OCI-M1 (cell line): ENCODE measurements around the gene AVEN.
"Not testable (repeated sequence)": the region's sequence is repeated elsewhere in the genome, so short reads cannot be mapped to it uniquely, and the experiment has no call there.

Experiments
- DNase-seq: peaks from one replicate; lab custom pipeline; 2025; lab: John Stamatoyannopoulos, UW

Gene AVEN

GRCh38 chr15:34038871-34039789 is at the start of gene AVEN:
AVEN (minus strand) TSS chr15:34039204; CDS start chr15:34039046, 158 bp downstream.
- peak; percentile 64 for DNase-seq

GRCh38 chr15:34085746-34086145 is 46.7 kb upstream of the AVEN start:
- DNase-seq = no peak

- no peak for DNase-seq
These were observed 45.1 kb upstream of the AVEN start for GRCh38 chr15:34084086-34084485.

GRCh38 chr15:34079904-34080303 is 40.9 kb upstream of the AVEN start:
- peak; percentile 27 for DNase-seq

- no peak for DNase-seq
These were observed 39.9 kb upstream of the AVEN start for GRCh38 chr15:34078900-34079299.

GRCh38 chr15:34076785-34077184 is 37.8 kb upstream of the AVEN start:
- no peak for DNase-seq

GRCh38 chr15:34070003-34070402 is 31.0 kb upstream of the AVEN start:
- peak; percentile 58 for DNase-seq

- DNase-seq = no peak
These were observed 26.9 kb upstream of the AVEN start for GRCh38 chr15:34065941-34066340.

- no peak for DNase-seq
These were observed 26.3 kb upstream of the AVEN start for GRCh38 chr15:34065261-34065660.

- DNase-seq = no peak
These were observed 25.4 kb upstream of the AVEN start for GRCh38 chr15:34064438-34064837.

GRCh38 chr15:34059946-34060345 is 20.9 kb upstream of the AVEN start:
- no peak for DNase-seq

GRCh38 chr15:34059476-34059875 is 20.5 kb upstream of the AVEN start:
- no peak for DNase-seq

- no peak for DNase-seq
These were observed 17.9 kb upstream of the AVEN start for GRCh38 chr15:34056911-34057310.

- no peak for DNase-seq
These were observed 17.0 kb upstream of the AVEN start for GRCh38 chr15:34055868-34056595.

- no peak for DNase-seq
These were observed 15.2 kb upstream of the AVEN start for GRCh38 chr15:34054081-34054707.

- DNase-seq = not testable (repeated sequence)
These were observed 11.4 kb upstream of the AVEN start for GRCh38 chr15:34050385-34050784.

GRCh38 chr15:34049112-34049511 is 10.1 kb upstream of the AVEN start:
- DNase-seq = no peak

- no peak for DNase-seq
These were observed 9.1 kb upstream of the AVEN start for GRCh38 chr15:34047893-34048775.

- DNase-seq = no peak
These were observed 7.6 kb upstream of the AVEN start for GRCh38 chr15:34046471-34047145.

GRCh38 chr15:34043813-34044212 is 4.8 kb upstream of the AVEN start:
- no peak for DNase-seq

GRCh38 chr15:34043391-34043790 is 4.4 kb upstream of the AVEN start:
- peak; percentile 51 for DNase-seq
